ENCODE measurements around the gene VOPP1.

The VOPP1 gene

GRCh38 chr7:55467047-55467593 lies 105.2 kb downstream of the VOPP1 start:
- no peak overlapping the region for H3K4me3 ChIP-seq (ENCODE audit: low read depth, low read length)
- no peak for DNase-seq (ENCODE audit: low read depth)
- no peak for TF ChIP-seq CTCF (IDR thresholded peaks at IDR 0.05; ENCODE audit: low read depth, low read length, missing control alignments)
- in situ Hi-C loops (cut with HindIII; ENCODE audit: low sequenced_read_pairs): loop anchor here (5.0 kb wide), 2 partner anchors 40 to 105 kb away; partner anchors contain the start of gene VOPP1

GRCh38 chr7:55465691-55466090 lies 106.6 kb downstream of the VOPP1 start:
- in situ Hi-C loops (cut with HindIII; ENCODE audit: low sequenced_read_pairs): loop anchor here (5.0 kb wide), 2 partner anchors 38 to 107 kb away; partner anchors contain the start of gene VOPP1
- no peak for TF ChIP-seq CTCF (IDR thresholded peaks at IDR 0.05; ENCODE audit: low read depth, low read length, missing control alignments)
- DNase-seq (ENCODE audit: low read depth): no peak
- H3K4me3 ChIP-seq (ENCODE audit: low read depth, low read length): no peak overlapping the region

- TF ChIP-seq CTCF (IDR thresholded peaks at IDR 0.05; ENCODE audit: low read depth, low read length, missing control alignments): no peak
- in situ Hi-C loops (cut with HindIII; ENCODE audit: low sequenced_read_pairs): no loop called here
- no peak for DNase-seq (ENCODE audit: low read depth)
- no peak overlapping the region for H3K4me3 ChIP-seq (ENCODE audit: low read depth, low read length)
Observed at GRCh38 chr7:55464422-55464821, 107.9 kb downstream of the VOPP1 start.

GRCh38 chr7:55463686-55464262 lies 108.5 kb downstream of the VOPP1 start:
- in situ Hi-C loops (cut with HindIII; ENCODE audit: low sequenced_read_pairs): no loop called here
- DNase-seq (ENCODE audit: low read depth): no peak
- no peak for TF ChIP-seq CTCF (IDR thresholded peaks at IDR 0.05; ENCODE audit: low read depth, low read length, missing control alignments)
- H3K4me3 ChIP-seq (ENCODE audit: low read depth, low read length): no peak overlapping the region

GRCh38 chr7:55458351-55458750 lies 114.0 kb downstream of the VOPP1 start:
- no peak overlapping the region for H3K4me3 ChIP-seq (ENCODE audit: low read depth, low read length)
- in situ Hi-C loops (cut with HindIII; ENCODE audit: low sequenced_read_pairs): no loop called here
- no peak for TF ChIP-seq CTCF (IDR thresholded peaks at IDR 0.05; ENCODE audit: low read depth, low read length, missing control alignments)
- no peak for DNase-seq (ENCODE audit: low read depth)

- H3K4me3 ChIP-seq (ENCODE audit: low read depth, low read length): no peak overlapping the region
- no peak for DNase-seq (ENCODE audit: low read depth)
- TF ChIP-seq CTCF (IDR thresholded peaks at IDR 0.05; ENCODE audit: low read depth, low read length, missing control alignments): no peak
- in situ Hi-C loops (cut with HindIII; ENCODE audit: low sequenced_read_pairs): no loop called here
Observed at GRCh38 chr7:55457801-55458200, 114.5 kb downstream of the VOPP1 start.
